HG03159 (cell line): ENCODE results near the gene APBB2.
"Not testable (repeated sequence)": the region's sequence is repeated elsewhere in the genome, so short reads cannot be mapped to it uniquely, and the experiment has no call there.

Experiments
- ATAC-seq: cut with Tn5 transposase; IDR thresholded peaks from one replicate; pipeline ENCODE4 v1.9.1; 2021; ENCODE audit warnings: mild to moderate bottlenecking, moderate library complexity; ENCODE audit not compliant: unreplicated experiment

The APBB2 gene

GRCh38 chr4:41069838-41070237 is 144.5 kb downstream of the APBB2 start:
- ATAC-seq, result no peak

- no peak for ATAC-seq
Observed at GRCh38 chr4:41069257-41069656, 145.1 kb downstream of the APBB2 start.

- ATAC-seq, result no peak
Observed at GRCh38 chr4:41067369-41067768, 147.0 kb downstream of the APBB2 start.

- ATAC-seq, result no peak
Observed at GRCh38 chr4:41066049-41066448, 148.3 kb downstream of the APBB2 start.

- ATAC-seq, result no peak
Observed at GRCh38 chr4:41065434-41066006, 148.8 kb downstream of the APBB2 start.

- no peak for ATAC-seq
Observed at GRCh38 chr4:41064953-41065352, 149.4 kb downstream of the APBB2 start.

GRCh38 chr4:41061482-41062185 is 152.7 kb downstream of the APBB2 start:
- no peak for ATAC-seq

- no peak for ATAC-seq
Observed at GRCh38 chr4:41060352-41061334, 153.7 kb downstream of the APBB2 start.

GRCh38 chr4:41059411-41059810 is 154.9 kb downstream of the APBB2 start:
- ATAC-seq, result not testable (repeated sequence)

- no peak for ATAC-seq
Observed at GRCh38 chr4:41058426-41058825, 155.9 kb downstream of the APBB2 start.

GRCh38 chr4:41057467-41057866 is 156.9 kb downstream of the APBB2 start:
- no peak for ATAC-seq

GRCh38 chr4:41052287-41052686 is 162.1 kb downstream of the APBB2 start:
- no peak for ATAC-seq

GRCh38 chr4:41050880-41051775 is 163.2 kb downstream of the APBB2 start:
- no peak for ATAC-seq

GRCh38 chr4:41050116-41050515 is 164.2 kb downstream of the APBB2 start:
- no peak for ATAC-seq

- ATAC-seq, result not testable (repeated sequence)
Observed at GRCh38 chr4:41049176-41049575, 165.2 kb downstream of the APBB2 start.

- no peak for ATAC-seq
Observed at GRCh38 chr4:41044791-41045190, 169.6 kb downstream of the APBB2 start.

GRCh38 chr4:41044165-41044564 is 170.2 kb downstream of the APBB2 start:
- no peak for ATAC-seq

- no peak for ATAC-seq
Observed at GRCh38 chr4:41043465-41043864, 170.9 kb downstream of the APBB2 start.

- ATAC-seq, result no peak
Observed at GRCh38 chr4:41041551-41041950, 172.8 kb downstream of the APBB2 start.

GRCh38 chr4:41039317-41039716 is 175.0 kb downstream of the APBB2 start:
- ATAC-seq, result no peak

- ATAC-seq, result no peak
Observed at GRCh38 chr4:41038304-41038703, 176.0 kb downstream of the APBB2 start.
